ENCODE data around the gene RMI2.
"Not testable (repeated sequence)": the region's sequence is repeated elsewhere in the genome, so short reads cannot be mapped to it uniquely, and the experiment has no call there.

RMI2 gene

DNA sequence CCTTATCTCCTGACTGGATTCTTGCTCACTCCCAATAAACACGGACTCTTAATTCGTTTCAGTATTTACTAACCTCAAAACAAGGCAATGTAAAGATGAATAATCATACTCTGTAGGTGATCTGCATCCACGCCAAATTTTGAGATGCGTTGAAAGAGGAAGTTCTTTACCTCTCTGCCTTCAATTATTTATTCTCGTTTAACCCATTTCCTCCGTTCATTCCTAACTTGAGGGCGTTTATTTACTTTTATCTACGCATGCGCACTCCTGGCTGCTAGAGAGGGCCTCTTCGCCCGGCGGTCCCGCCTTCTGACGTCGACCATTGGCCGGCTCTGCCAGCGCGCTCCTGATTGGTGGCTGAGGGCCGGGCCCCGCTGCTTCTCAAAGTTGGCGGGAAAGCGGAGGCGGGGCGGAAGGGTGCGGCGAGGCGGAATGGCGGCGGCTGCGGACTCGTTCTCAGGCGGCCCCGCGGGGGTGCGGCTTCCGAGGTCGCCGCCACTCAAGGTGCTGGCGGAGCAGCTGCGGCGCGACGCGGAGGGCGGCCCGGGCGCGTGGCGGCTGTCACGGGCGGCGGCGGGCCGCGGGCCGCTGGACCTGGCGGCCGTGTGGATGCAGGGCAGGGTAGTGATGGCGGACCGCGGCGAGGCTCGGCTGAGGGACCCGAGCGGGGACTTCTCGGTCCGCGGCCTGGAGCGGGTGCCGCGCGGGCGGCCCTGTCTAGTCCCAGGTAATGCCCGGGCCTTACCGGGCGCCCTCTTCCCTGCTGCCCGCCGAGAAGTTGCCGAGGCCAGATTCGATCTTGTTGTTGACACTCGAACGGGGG lies at the start of gene RMI2:
RMI2 (plus strand) TSS at position 420 of the 823 bp plus-strand sequence; CDS start at position 433, 13 bp downstream.
- DNase-seq: peak; percentile 96

DNA sequence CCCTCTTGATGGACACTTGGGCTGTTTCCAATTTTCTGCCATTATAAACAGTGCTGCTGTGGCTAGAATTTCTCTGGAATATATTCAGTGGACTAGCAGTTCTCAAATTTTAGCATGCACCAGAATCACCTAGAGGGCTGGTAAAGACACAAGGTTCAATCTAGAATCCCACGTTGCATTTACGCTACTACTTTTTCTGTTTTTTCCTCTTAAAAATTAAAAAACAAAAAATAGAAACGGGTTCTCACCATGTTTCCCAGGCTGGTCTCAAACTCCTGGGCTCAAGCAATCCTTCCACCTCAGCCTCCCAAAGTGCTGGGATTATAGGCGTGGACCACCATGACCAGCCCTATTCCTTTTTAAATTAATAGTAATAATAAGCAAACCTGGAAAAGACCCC lies 49.6 kb upstream of the RMI2 start:
- DNase-seq: no peak

DNA sequence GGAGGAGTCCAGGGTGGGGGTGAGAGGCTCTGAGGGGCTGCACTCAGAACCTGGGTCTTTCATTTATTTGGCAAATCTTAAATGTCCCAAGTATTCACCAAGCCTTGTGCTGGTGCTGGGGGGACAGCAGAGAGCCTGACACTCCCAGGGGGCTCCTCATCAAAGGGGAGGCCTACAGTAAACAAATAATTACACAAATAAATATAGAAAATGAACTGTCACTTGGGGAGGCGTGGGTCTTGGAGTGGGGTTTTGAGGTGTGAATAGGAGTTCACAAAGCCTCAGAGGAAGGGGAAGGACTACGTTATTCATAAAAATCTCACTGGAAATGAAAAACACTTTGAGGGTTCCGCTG lies 48.9 kb upstream of the RMI2 start:
- DNase-seq: no peak

DNA sequence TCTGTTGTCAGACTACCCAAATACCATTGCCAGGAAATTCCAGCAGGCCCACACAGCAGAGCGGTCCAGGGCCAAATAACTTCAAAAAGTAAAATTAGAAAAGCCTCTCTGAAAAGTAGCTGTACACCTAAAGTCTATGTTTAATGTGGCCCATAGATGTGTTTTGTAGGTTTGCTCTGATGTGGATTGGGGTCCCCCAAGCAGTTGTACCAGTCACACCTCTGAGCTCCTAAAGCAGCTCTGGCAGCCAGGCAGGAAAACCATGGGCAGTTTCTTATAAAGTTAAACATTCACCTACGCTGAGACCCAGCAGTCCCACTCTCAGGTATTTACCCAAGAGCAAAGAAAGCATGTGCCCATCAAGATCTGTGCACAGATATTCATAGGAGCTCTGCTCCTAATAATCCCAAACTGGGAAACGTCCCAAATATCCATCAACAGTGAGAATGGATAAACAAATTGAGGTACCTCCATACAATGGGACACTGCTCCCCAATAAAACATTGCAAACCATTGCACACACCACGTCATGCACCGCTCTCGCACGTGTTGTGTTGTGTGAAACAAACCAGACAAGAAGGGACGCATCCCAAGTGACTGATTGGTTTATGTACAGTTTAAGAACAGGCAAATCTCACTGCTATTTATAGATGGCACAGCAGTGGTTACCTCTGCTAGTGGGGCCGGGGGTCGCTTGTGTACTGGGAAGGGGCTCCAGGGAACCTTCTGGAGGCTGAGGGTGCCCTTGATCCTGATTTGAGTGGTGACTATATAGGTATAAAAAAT lies 48.4 kb upstream of the RMI2 start:
- no peak for DNase-seq

DNA sequence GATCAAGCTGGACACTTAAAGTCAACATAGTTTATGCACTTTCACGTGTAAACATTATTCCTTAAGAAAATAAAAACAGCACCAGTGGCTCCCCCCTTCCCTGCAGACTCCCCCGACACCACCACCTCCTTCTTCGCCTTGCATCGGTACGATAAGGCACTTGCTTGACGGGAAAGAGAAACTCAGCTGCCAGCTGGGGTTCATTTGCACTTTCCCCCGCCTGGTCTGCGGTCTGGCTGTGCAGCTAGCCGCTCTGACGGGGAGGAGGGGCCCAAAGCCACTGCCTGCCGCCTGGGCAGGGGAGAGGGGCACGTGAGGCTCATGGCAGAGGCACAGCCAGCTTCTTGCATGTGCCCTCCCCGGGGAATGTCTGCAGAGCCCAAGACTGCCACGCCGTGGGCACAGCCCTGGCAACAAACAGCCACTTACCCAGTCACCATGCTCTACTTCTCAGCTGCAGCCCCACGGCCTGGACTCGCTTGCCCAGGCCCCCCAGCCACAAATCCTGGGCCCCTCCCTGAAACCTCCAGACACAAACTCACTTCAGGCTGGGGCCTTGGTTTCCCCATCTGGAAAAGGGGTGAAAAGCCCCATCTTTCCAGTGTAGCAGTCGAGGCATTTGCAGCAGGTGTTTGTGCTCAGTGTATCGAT lies 47.6 kb upstream of the RMI2 start:
- DNase-seq: peak; percentile 88

DNA sequence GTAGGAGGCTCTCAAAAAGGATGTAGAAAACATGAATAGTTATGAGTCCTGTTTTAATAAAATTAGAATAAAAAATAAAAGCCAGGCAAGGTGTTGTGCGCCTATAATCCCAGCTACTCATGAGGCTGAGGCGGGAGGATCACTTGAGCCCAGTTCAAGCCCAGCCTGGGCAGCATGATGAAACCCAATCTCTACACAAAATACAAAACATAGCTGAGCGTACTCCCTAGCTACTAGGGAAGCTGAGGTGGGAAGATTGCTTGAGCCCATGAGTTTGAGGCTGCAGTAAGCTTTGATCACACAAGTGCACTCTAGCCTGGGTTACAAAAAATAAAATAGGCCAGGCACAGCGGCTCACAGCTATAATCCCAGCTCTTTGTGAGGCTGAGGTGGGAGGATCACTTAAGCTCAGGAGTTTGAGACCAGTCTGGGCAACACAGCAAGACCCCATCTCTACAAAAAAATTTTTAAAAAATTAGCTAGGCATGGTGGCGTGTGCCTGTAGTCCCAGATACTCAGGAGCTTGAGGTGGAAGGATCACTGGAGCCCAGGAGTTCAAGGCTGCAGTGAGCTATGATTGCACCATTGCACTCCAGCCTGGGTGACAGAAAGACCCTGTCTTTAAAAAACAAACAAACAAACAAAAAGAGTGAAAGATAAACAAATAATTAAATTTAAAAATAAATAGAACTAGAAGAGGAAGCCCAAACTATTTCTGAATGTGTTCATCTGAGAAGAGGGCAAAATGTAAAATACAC lies 46.9 kb upstream of the RMI2 start:
- DNase-seq: no peak

DNA sequence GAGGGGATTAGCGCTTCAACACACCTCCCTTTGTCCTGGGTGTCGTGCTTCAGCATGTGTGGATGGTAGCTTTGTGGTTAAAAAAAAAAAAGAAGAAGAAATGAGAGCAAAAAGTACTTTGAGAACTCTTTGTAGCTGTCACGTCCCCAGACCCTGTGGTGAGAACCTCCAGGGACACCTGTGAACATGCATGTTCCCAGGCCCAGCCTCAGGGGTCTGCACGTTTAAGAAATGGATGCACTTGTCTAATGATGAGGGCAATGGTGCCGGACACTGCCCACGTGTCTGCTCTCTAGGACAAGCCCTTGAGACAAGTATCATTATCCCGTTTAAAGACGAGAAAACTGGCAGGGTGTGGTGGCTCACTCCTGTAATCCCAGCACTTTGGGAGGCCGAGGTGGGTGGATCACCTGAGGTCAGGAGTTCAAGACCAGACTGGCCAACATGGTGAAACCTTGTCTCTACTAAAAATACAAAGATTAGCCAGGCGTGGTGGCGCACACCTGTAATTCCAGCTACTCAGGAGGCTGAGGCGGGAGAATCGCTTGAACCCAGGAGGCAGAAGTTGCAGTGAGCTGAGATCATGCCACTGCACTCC lies 46.2 kb upstream of the RMI2 start:
- not testable (repeated sequence) for DNase-seq

DNA sequence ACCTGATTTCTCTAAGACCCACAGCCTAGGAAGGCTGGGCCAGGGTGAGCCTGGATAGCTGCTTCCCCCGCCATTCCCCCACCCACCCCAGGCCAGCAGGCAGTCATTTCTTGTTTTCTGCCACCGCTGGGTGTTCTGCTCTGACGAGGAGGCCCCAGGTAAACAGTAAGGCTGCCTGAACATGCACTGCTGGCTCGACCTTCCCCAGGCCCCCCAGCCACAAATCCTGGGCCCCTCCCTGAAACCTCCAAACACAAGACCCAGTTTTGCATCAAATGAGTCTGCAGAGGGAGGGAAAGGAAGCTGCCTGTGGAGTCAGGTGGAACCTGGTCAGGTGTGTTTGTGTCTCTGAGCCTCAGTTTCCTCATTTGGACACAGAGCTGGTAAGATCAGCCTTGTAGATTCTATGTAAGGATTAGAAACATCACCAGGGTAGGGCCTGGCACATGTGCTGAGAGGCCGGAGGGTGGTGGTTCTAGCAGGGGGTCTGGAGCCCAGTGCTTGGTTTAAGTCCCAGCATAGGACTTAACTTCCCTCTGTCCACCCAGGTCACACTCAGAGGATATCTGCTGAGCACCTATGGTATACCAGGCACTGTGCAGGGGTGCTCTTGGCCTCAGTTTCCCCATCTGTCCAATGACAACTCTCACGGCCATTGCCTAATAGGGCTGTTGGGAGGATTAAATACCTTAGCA lies 45.2 kb upstream of the RMI2 start:
- DNase-seq: no peak

DNA sequence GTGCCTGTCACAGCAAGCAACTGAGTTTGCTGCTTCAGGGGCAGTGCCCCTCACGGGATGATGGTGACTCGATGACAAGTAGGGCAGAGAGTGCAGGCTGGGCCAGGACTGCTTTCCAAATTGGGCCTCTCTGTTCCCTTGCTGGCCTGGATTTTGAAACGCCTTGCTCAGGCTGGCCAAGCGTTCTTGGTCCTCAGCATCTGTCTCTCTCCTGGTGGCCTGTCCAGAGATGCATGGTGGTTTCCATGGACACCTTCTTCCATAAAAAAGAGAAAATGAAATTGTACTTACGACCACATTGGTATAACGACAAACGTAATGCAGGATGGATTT lies 44.7 kb upstream of the RMI2 start:
- no peak for DNase-seq

DNA sequence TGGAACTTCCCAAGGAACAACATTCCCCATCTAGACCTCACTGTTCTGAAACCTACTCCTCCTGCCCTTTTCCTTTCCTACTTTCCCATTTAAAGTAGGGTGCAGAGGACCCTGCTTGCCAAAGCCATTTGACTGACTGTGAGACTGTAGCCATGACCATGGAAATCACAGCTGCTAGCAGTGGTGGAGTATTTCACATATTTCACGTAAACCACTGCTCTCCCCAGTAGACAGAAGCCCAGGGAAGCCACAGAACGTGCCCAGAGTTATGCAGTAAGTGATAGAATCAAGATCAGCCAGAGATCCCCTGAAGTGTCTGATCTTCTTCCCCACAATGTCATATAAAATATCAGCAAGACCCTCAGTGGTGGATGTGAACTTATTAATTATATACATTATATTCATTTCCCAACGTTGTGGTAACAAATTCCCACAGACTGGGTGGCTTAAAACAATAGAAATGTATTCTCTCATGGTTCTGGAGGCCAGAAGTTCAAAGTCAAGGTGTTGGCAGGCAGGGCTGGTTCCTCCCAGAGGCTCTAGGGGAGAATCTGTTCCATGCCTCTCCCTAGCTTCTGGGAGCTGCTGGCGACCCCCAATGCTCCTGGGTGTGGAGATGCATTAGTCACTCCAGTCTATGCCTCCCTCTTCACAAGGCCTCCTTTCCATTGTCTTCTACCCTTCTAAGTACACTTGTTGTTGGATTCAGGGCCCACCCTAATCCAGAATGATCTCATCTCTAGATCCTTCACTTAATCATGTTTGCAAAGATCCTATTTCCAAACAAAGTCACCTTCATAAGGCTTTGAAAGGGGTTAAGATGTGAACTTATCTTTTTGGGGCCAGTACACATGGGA lies 43.4 kb upstream of the RMI2 start:
- DNase-seq: no peak

DNA sequence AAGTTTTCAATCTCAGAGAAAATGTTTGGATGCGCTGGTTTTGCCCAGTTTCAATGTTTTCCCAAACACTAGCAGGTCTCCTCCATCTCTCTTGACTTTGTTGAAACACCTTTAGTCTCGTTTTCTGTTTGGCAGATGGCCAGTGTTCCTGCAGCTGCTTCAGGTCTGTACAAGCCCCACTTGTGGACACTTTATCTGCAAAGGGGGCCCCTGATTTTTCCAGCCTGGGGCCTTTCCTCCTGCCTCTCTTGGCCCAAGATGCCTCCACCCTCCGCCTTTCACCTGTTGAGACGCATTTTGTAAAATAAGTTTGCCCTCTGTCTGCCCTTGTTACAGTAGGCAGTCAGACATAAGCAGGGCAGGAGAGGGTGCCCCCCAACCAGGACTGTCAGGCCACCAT lies 42.3 kb upstream of the RMI2 start:
- no peak for DNase-seq

DNA sequence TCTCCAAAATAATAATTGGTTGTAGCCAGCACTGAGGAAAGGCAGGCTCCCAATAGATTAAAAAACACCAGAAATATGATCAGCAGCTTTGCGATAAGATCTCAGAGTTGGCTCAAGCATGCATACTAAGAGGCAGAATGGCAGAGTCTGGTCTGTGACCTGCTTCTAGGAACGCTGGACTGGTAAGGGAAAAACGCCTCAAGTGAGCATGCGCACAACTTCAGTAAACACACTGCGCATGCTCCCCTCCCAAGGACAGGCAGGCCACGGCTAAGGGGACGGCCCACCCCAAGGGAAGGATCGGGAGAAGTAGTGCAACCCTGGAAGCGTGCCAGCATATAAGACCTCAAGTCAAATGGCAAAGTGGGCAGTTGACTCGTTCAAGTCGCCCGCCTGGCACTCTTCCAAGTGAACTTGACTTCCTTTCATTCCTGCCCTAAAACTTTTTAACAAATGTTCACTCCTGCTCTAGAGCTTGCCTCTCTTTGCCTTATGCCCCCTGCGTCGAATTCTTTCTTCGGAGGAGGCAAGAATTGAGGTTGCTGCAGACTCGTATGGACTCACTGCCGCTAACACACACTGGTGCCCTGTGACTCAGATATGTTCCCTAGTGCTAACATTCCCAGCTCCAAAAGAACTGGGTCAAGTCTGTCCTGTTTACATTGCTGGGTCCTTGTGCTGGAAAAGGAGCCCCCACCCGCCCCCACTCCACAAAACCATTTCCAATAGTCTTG lies 41.7 kb upstream of the RMI2 start:
- DNase-seq: no peak

DNA sequence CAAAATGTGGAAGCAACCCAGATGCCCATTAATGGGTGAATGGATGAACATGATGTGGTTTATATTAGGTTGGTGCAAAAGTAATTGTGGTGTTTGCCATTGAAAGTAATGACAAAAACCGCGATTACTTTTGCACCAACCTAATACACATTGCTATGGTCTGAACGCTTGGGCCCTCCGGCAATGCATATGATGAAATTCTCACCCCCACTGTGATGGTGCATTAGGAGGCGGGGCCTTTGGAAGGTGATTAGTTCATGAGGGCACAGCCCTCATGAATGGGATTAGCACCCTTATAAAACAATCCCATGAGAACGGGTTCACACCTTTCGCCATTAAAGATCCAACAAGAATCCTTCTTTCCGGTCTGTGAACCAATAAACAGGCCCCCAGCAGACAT lies 38.9 kb upstream of the RMI2 start:
- no peak for DNase-seq

DNA sequence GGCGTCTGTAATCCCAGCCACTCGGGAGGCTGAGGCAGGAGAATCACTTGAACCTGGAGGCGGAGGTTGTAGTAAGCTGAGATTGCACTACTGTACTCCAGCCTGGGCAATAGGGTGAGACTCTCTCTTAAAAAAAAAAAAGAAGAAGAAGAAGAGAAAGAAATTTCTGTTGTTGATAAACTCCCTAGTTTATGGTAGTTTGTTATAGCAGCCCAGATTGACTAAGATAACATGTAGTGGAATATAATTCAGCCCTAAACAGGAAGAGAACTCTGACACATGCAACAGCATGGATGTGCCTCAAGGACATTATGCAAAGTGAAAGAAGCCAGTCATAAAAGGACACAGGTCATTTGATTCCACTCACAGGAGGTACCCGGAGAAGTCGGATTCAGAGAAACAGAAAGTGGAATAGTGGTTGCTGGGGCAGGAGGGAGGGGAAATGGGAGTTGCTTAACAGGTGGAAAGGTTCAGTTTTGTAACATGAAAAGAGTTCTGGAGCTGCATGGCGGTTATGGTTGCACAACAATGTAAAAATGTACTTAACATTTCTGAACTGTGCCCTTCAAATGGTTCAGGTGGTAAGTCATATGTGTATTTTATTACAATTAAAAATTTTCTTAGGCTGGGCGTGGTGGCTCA lies 38.1 kb upstream of the RMI2 start:
- no peak for DNase-seq

DNA sequence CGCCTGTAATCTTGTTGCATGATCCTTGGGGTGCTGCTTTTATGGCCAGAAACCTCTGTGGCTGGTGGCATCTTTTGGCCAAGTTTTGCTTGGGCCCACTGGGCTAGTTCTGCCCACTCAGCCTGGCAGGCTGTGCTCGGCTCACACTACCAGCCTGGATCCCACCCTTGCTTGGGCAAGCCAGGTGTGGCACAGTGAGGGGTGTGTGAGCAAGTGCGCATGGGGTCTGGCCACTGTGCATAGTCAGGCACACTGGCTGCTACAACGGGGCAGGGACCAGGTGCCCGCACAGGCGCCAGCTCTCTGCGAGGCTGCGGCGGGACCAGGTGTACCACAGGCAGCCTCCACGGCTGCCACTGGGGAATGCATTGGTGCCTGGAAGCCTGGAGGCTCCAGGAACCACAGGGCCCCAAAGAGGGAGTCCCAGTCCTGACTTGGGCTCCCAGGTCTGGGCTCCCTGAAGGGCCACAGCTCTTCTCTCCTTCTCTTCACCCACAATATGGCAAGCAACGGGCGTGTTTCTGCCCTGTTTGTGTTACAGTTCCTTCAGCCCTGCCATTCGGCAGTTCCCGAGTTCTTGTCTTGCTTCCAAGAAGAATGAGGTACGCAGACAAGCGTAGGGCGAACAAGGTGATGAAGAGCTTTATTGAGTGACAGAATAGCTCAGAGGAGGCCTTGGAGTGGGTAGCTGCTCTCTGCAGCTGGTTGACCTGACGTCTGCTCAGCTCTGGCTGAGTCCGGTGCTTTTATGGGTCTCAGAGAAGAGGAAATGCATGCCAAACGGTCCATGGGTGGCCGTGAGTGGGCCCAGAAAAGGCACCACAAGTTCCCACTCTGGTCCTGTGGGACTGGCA lies 37.4 kb upstream of the RMI2 start:
- no peak for DNase-seq

DNA sequence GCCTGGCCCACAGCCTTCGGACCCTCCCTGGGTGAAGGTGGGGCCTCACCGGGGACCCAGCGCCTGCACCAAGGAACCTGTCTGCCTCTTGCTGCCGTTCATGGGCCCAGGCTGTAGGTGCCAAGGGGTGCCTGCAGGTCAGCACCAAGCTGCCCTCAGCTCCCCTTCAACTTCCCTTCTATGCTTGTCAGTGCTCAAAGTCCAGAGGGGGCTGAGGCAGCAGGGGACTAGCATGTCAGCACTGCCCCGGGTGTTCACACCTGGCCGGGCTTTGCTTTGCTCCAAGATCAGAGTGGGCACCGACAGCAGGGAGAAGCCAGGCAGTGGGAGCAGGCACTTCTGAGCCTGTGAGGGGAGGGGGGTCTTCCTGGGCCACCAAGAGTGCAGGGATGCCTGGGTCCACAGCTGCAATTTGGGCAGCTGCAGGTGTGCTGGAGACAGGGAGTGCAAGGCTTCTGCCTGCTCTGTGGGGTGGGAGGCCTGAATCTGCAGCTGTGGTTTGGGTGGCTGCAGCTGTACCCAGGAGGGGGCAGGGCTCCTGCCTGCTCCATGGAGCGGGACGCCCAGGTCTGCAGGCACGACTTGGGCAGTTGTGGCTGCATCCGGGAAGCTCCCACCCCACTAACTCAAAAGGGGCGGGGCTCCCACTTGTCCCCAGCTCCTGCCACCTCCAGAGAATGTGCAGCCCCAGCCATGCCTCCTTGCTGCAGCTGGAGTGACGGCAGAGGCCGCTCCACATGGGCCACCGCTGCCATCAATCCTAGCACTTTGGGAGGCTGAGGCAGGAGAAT lies 36.6 kb upstream of the RMI2 start:
- DNase-seq: peak; percentile 58

DNA sequence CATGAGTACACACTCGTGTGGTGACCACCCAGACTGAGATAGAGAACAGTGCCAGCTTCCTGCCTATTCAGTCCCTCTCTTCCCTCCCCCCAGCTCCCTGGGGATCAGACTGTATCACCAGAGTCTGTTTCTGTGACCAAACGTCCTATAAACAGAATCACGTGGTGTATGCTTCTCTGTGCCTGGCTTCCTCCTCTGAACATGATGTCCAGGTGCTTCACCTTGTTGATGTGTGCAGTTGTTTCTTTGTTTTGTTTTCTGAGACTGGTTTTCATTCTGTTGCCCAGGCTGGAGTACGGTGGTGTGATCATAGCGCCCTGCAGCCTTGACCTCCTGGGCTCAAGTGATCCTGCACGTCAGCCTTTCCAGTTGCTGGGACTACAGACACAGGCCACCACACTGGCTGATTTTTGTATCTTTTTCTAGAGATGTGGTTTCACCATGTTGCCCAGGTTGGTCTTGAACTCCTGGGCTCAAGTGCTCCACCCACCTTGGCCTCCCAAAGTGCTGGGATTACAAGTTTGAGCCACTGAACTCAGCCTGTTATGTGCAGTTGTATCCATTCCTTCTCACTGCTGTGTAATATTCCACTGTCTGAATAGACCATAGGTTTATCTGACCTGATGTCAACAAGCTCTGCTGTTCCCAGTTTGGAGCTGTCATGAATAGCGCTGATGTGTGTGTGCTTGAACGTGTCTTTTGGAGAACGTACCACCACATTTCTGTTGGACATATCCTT lies 35.2 kb upstream of the RMI2 start:
- DNase-seq: peak; percentile 71
